ENCODE data around the gene DUSP7. TPM values are rescaled to one million over a fixed set of nuclear protein-coding genes. Genes with fewer than 3 reads are reported as not detected.

Gene DUSP7
- total RNA-seq, 4 donors from 2014 or later: 5.9 to 15.6 (median 9.7) TPM

GRCh38 chr3:52085681-52086282 lies 29.4 kb upstream of the DUSP7 start:
- TF ChIP-seq CTCF (IDR thresholded peaks at IDR 0.05; ENCODE audit: low read depth): no peak

- TF ChIP-seq CTCF (IDR thresholded peaks at IDR 0.05; ENCODE audit: low read depth): no peak
These were observed 28.7 kb upstream of the DUSP7 start for GRCh38 chr3:52084954-52085680.

- no peak for TF ChIP-seq CTCF (IDR thresholded peaks at IDR 0.05; ENCODE audit: low read depth)
These were observed 28.0 kb upstream of the DUSP7 start for GRCh38 chr3:52084216-52084945.

- no peak for TF ChIP-seq CTCF (IDR thresholded peaks at IDR 0.05; ENCODE audit: low read depth)
These were observed 27.3 kb upstream of the DUSP7 start for GRCh38 chr3:52083556-52084087.

GRCh38 chr3:52082951-52083350 lies 26.6 kb upstream of the DUSP7 start:
- no peak for TF ChIP-seq CTCF (IDR thresholded peaks at IDR 0.05; ENCODE audit: low read depth)

- no peak for TF ChIP-seq CTCF (IDR thresholded peaks at IDR 0.05; ENCODE audit: low read depth)
These were observed 24.7 kb upstream of the DUSP7 start for GRCh38 chr3:52080830-52081719.
